Smooth muscle cell (in vitro differentiated cells): ENCODE measurements around the gene AP1S3. TPM values are rescaled to one million over a fixed set of nuclear protein-coding genes. Genes with fewer than 3 reads are reported as not detected.

Experiments
- DNase-seq: peaks from one replicate; lab custom pipeline; 2025; ENCODE audit not compliant: unreplicated experiment; lab: John Stamatoyannopoulos, UW
- H2AFZ ChIP-seq: fragments of 200-600 bp; sonication (generic); 2 replicates; pipeline ENCODE4 v1.6.0; 2016; ENCODE audit warnings: antibody characterized with exemption, low read depth, mild to moderate bottlenecking
- H3F3A ChIP-seq: fragments of 200-600 bp; sonication (generic); 2 replicates; pipeline ENCODE4 v1.6.0; 2017; ENCODE audit warnings: antibody characterized with exemption, low read depth
- H3K27ac ChIP-seq: fragments of 200-600 bp; sonication (generic); 2 replicates; pipeline ENCODE4 v1.5.1; 2016; ENCODE audit warnings: low read depth, mild to moderate bottlenecking
- H3K27me3 ChIP-seq: fragments of 200-600 bp; sonication (generic); 2 replicates; pipeline ENCODE4 v1.6.1; 2016; ENCODE audit warnings: low read depth, mild to moderate bottlenecking
- H3K36me3 ChIP-seq: fragments of 200-600 bp; sonication (generic); 2 replicates; pipeline ENCODE4 v1.5.1; 2016; ENCODE audit warnings: low read depth
- H3K4me1 ChIP-seq: fragments of 200-600 bp; sonication (generic); 2 replicates; pipeline ENCODE4 v1.5.1; 2016; ENCODE audit warnings: low read depth
- H3K4me2 ChIP-seq: fragments of 200-600 bp; sonication (generic); 2 replicates; pipeline ENCODE4 v1.6.0; 2016; ENCODE audit warnings: mild to moderate bottlenecking
- H3K4me3 ChIP-seq: fragments of 200-600 bp; sonication (generic); 2 replicates; pipeline ENCODE4 v1.5.1; 2016; ENCODE audit warnings: mild to moderate bottlenecking
- H3K79me2 ChIP-seq: fragments of 200-600 bp; sonication (generic); 2 replicates; pipeline ENCODE4 v1.6.0; 2016; ENCODE audit warnings: low read depth, mild to moderate bottlenecking
- H3K9ac ChIP-seq: fragments of 200-600 bp; sonication (generic); 2 replicates; pipeline ENCODE4 v1.6.0; 2016; ENCODE audit warnings: low read depth
- H3K9me3 ChIP-seq: fragments of 200-600 bp; sonication (generic); replicated peaks from 2 replicates; pipeline ENCODE4 v1.5.1; 2016; ENCODE audit warnings: low read depth
- H4K20me1 ChIP-seq: fragments of 200-600 bp; sonication (generic); 2 replicates; pipeline ENCODE4 v1.6.0; 2016; ENCODE audit warnings: low read depth
- CTCF ChIP-seq: fragments of 200-600 bp; sonication (generic); IDR thresholded peaks from 2 replicates; pipeline ENCODE4 v1.5.1; 2017; ENCODE audit warnings: borderline replicate concordance, mild to moderate bottlenecking, antibody characterized with exemption; ENCODE audit not compliant: insufficient read depth, poor library complexity, severe bottlenecking
- WGBS: methylation state at CpG from one replicate; pipeline ENCODE4 v1.1.7; 2016; ENCODE audit warnings: low lambda C conversion rate; 5-methylcytosine and 5-hydroxymethylcytosine counted together
- polyA plus RNA-seq: library from polyadenylated mRNA; unstranded; fragments of >200 nt; fragmentation: Nextera tagmentation; extraction: Ambion mirVana; gene quantifications from 2 replicates; pipeline ENCODE4 v1.2.1, GENCODE V29; 2016
- total RNA-seq: library from RNA; depleted of rRNA; stranded (reverse); fragments of >200 nt; gene quantifications from 2 replicates; pipeline ENCODE4 v1.2.3, GENCODE V29; 2014

AP1S3 gene
- total and polyA plus RNA-seq, 2 experiments from 2014 or later: 1.4 to 11.4 TPM

GRCh38 chr2:223852281-223852795 lies 15.0 kb upstream of the AP1S3 start:
- H3K9ac ChIP-seq: no peak overlapping the region
- H3K79me2 ChIP-seq: no peaks in the 10 kb centered on the region
- H4K20me1 ChIP-seq: no peaks in the 10 kb centered on the region
- WGBS: 87% methylated on average over 3 of the region's 3 CpGs
- H3K4me3 ChIP-seq: no peak overlapping the region
- H3K36me3 ChIP-seq: no peaks in the 10 kb centered on the region
- no peak overlapping the region for H3K4me2 ChIP-seq
- no peak for DNase-seq
- H3K27me3 ChIP-seq: no peaks in the 10 kb centered on the region
- no peak overlapping the region for H2AFZ ChIP-seq
- TF ChIP-seq CTCF: no peak
- no peaks in the 10 kb centered on the region for H3F3A ChIP-seq
- H3K9me3 ChIP-seq: no peaks in the 10 kb centered on the region
- H3K4me1 ChIP-seq: no peaks in the 10 kb centered on the region
- no peak overlapping the region for H3K27ac ChIP-seq

GRCh38 chr2:223847410-223847809 lies 10.0 kb upstream of the AP1S3 start:
- Histone ChIP-seq H3K9ac (no peak overlapping the region), H3K4me1 (no peaks in the 10 kb centered on the region), H3K36me3 (no peaks in the 10 kb centered on the region), H3K27ac (no peak overlapping the region), H3K27me3 (no peaks in the 10 kb centered on the region), H2AFZ (no peak overlapping the region), H3K4me2 (no peak overlapping the region), H3K79me2 (no peaks in the 10 kb centered on the region), H3K9me3 (no peaks in the 10 kb centered on the region), H3F3A (no peaks in the 10 kb centered on the region), H3K4me3 (no peak overlapping the region), H4K20me1 (no peaks in the 10 kb centered on the region)
- 97% methylated on average over 7 of the region's 7 CpGs for WGBS
- DNase-seq: no peak
- TF ChIP-seq CTCF: no peak

- no peaks in the 10 kb centered on the region for H3K79me2 ChIP-seq
- no peak overlapping the region for H3K9ac ChIP-seq
- H3K4me3 ChIP-seq: no peak overlapping the region
- no peak for TF ChIP-seq CTCF
- 52% methylated on average over 1 of the region's 1 CpG for WGBS
- H3K4me1 ChIP-seq: no peaks in the 10 kb centered on the region
- no peak overlapping the region for H3K4me2 ChIP-seq
- no peaks in the 10 kb centered on the region for H3F3A ChIP-seq
- H3K27ac ChIP-seq: peak overlapping the region; percentile 28
- H3K36me3 ChIP-seq: no peaks in the 10 kb centered on the region
- no peaks in the 10 kb centered on the region for H3K9me3 ChIP-seq
- no peak overlapping the region for H2AFZ ChIP-seq
- no peaks in the 10 kb centered on the region for H3K27me3 ChIP-seq
- H4K20me1 ChIP-seq: no peaks in the 10 kb centered on the region
- DNase-seq: no peak
Measured at GRCh38 chr2:223846515-223846914, 9.1 kb upstream of the AP1S3 start.

- H3K4me3 ChIP-seq: no peak overlapping the region
- WGBS: 95% methylated on average over 3 of the region's 3 CpGs
- H3K36me3 ChIP-seq: no peaks in the 10 kb centered on the region
- no peaks in the 10 kb centered on the region for H3K9me3 ChIP-seq
- H3K4me2 ChIP-seq: no peak overlapping the region
- H3F3A ChIP-seq: peaks cover 8% of the 10 kb centered on the region
- no peaks in the 10 kb centered on the region for H3K79me2 ChIP-seq
- no peak overlapping the region for H2AFZ ChIP-seq
- TF ChIP-seq CTCF: no peak
- H3K9ac ChIP-seq: no peak overlapping the region
- H4K20me1 ChIP-seq: no peaks in the 10 kb centered on the region
- H3K4me1 ChIP-seq: peaks cover 4% of the 10 kb centered on the region
- no peak for DNase-seq
- no peak overlapping the region for H3K27ac ChIP-seq
- no peaks in the 10 kb centered on the region for H3K27me3 ChIP-seq
Measured at GRCh38 chr2:223841436-223842190, 4.2 kb upstream of the AP1S3 start.
